Measurements from ENCODE around the gene RAB10. TPM values are rescaled to one million over a fixed set of nuclear protein-coding genes. Genes with fewer than 3 reads are reported as not detected.

RAB10 gene
- total RNA-seq, 1 experiment from 2014 or later, result 130 TPM

DNA sequence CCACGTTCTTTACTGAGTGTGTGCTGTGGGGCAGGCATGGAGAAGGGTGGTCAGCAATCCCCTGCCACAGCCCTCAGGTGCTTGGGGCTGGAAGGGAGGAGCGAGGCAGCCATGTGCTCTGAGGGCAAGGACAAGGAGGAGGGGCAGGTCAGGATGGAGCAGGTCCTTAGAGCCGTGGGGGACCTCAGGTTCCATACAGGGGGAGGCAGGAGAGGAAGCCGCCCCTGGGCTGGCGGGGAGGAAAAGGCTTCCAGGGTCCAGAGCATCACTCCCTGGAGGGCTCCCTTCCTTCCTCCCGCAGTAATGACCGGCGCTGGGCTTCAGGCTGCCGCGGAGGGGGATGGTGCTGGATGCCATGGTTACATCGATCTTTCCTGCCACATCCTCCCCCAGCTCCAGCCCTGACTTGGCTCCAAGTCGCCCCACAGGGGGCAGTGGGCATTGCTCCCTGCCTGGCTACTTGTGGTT is 145.6 kb downstream of the RAB10 start:
- Histone ChIP-seq H3K14ac (ENCODE audit: insufficient read depth, low read length) (peak overlapping the region; percentile 32; the same call in 1 of the 2 replicates), H3K9me3 (ENCODE audit: control insufficient read depth, low read depth, low read length) (no peaks in the 10 kb centered on the region), H2AFZ (ENCODE audit: low read length) (no peak overlapping the region), H2AK5ac (ENCODE audit: insufficient read length, low read length) (no peak overlapping the region), H3K56ac (ENCODE audit: insufficient read length, low read depth, low read length) (no peak overlapping the region), H4K91ac (ENCODE audit: insufficient read length, low read depth, low read length) (no peak overlapping the region), H2BK120ac (ENCODE audit: low read depth, low read length, poor library complexity, severe bottlenecking) (no peak overlapping the region), H3K4me2 (ENCODE audit: insufficient read depth, insufficient read length, low read length) (peak overlapping the region; percentile 71), H3K4me1 (ENCODE audit: insufficient read depth, low read length) (no peaks in the 10 kb centered on the region; the same call in 1 of the 2 replicates), H3T11ph (ENCODE audit: low read length) (no peak overlapping the region), H3K79me1 (ENCODE audit: insufficient read depth, low read depth, low read length, poor library complexity, severe bottlenecking) (no peaks in the 10 kb centered on the region), H4K5ac (ENCODE audit: insufficient read length, low read depth, low read length) (no peak overlapping the region), H3K18ac (ENCODE audit: insufficient read length, low read depth, low read length) (peak overlapping the region; percentile 83), H2BK5ac (ENCODE audit: insufficient read length, low read length) (no peak overlapping the region), H3K23ac (ENCODE audit: insufficient read length, low read depth, low read length) (no peak overlapping the region), H4K8ac (replicated peaks; ENCODE audit: insufficient read length, low read depth, low read length) (no peak overlapping the region), H3K4ac (ENCODE audit: low read depth, low read length) (no peak overlapping the region; the same call in 1 of the 2 replicates), H3K23me2 (ENCODE audit: insufficient read length, low read depth, low read length, poor library complexity, severe bottlenecking) (peaks cover 11% of the 10 kb centered on the region), H4K20me1 (ENCODE audit: control insufficient read depth, insufficient read depth, insufficient read length) (no peaks in the 10 kb centered on the region), H3K9ac (ENCODE audit: extremely low read depth, insufficient read length, low read length) (peak overlapping the region; percentile 18), H3K79me2 (ENCODE audit: insufficient read depth, low read length) (no peaks in the 10 kb centered on the region), H2BK20ac (ENCODE audit: low read depth, low read length, poor library complexity, severe bottlenecking) (no peak overlapping the region), H2BK12ac (ENCODE audit: insufficient read length, low read depth, low read length) (no peak overlapping the region), H2BK15ac (ENCODE audit: low read depth, low read length) (no peak overlapping the region), H3K27ac (ENCODE audit: insufficient read length, low read depth, low read length) (no peak overlapping the region), H3K27me3 (ENCODE audit: insufficient read depth, low read length) (no peaks in the 10 kb centered on the region)
- TF ChIP-seq CTCF (conservative IDR thresholded peaks at IDR 0.05), result no peak
- peaks cover 28 to 39% of the 10 kb centered on the region in 2 experiments for H3K4me1 Mint-ChIP-seq
- no CpG with 5 or more reads among the region's 12 CpGs for WGBS (ENCODE audit: extremely low coverage, insufficient read length, low lambda C conversion rate)
- peaks cover 34% of the 10 kb centered on the region for H3K27me3 Mint-ChIP-seq (ENCODE audit: low read depth)
- peak overlapping the region in 2 of 3 experiments; percentile 35 to 92; a peak in 4 of 7 replicates for H3K27ac Mint-ChIP-seq
- no peaks in the 10 kb centered on the region; a peak in 1 of 5 replicates for H3K9me3 Mint-ChIP-seq
- peaks cover 11 to 29% (median 14%) of the 10 kb centered on the region in 3 experiments for H3K36me3 Mint-ChIP-seq (ENCODE audit: insufficient read depth in 1 of 3, low read depth in 3 of 3)
- H3K4me3 Mint-ChIP-seq, result peak overlapping the region; percentile 73 to 82
- peak; percentile 68 for DNase-seq

All from H9 (cell line).